Measurements from ENCODE around the gene NBPF1.
"Not testable (repeated sequence)": the region's sequence is repeated elsewhere in the genome, so short reads cannot be mapped to it uniquely, and the experiment has no call there.

The NBPF1 gene

DNA sequence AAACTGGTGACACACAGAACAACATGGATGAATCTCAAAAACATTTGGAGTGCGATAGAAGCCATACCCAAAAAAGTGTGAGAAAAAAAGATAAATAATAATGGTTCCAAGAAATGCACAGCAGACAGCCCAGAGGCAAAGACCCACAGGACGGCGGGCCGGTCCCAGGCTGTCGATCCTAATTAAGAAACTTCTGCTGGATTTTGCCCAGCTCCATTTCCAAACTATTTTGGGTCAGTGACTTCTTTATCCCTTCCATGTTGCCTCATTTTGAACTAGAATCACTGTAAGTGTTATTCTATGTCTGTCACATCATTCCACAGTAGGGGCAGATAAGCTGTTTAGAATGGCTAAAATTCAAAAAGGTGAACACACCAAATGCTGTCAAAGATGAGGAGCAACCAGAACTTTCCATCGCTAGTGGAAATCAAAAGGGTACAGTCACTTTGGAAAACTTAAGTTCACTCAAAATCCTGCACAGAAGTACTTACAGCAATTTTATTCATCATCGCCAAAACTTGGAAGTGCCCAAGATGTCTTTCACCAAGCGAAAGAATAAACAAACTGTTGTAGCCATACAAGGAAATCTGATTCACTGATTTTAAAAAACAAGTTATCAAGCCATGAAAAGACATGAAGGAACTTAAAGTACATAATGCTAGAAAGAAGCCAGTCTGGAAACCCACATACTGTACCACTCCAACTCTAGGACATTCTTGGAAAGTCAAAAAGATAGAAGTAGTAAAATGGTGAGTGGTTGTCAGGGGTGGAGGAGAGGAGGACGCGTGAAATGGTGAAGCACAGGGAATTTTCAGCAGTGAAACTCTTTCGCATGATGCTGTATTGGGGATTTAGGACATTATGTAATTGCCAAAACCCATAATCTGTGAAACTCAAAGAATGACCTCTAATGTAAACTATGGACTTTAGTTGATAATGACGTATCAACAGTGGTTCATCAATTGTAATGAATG lies 7.5 kb downstream of the NBPF1 start:
- no peak for DNase-seq

DNA sequence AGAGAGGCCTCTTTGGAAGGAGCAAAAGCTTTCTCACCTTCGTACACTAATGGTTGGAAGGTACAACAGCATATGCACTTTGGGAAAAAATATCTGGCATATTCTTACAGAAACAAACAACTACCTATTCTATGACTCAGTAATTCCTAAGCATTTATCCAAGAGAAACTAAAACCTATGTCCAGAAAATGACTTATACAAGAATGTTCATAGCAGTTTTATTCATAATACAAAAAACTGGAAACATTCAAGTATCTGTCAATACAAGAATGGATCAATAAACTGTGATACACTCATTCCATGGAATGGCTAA lies 8.2 kb downstream of the NBPF1 start:
- no peak for DNase-seq

DNA sequence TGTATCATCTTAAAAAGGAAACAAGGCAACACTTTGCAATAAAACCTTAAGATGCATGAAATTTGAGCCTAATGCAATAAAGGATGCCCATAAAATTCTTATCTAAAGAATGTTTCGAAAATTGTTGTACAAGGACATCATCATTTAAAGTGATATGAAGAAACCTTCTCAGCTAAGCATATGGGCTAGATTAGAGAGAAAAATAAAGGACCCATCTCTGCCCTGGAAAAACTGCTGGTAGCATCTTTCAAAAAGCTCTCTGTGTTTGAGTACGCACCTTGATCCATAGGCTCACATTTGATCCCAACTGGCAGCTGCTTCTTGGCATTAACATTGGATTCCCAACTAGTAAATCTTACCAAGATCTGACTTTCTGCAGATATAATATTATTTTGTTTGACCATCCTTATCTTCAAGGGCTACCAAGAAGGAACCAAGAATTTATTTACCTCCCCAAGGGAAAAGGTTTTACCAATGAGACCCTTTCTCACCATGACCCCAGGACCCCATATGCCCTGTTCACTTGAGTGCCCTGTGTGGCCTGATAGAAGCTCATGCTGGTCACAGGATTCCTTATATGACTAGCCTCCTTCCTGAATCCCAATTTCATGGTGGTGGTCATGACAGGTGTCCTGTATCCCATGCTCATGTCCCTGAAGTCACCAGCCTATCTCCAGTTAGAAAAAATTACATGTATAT lies 8.7 kb downstream of the NBPF1 start:
- not testable (repeated sequence) for DNase-seq

DNA sequence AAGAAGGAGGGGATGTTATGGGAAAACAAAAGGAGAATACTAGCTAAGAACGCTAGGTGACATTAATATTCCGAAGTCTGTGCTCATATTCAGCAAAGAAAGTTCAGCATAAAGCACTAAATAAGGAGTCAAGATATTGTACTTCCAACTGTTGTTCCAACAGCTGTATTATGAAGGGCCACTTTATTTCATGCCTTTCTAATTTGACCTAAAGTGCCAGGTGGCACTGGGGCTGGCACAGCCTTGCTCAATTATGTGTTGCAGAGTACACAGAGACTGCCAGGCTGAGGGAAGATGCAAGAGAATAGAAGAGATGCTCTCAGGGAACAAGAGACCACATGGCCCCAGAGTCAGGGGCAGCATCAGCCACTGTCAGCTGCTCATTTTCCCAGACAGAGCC lies 9.7 kb downstream of the NBPF1 start:
- not testable (repeated sequence) for DNase-seq

DNA sequence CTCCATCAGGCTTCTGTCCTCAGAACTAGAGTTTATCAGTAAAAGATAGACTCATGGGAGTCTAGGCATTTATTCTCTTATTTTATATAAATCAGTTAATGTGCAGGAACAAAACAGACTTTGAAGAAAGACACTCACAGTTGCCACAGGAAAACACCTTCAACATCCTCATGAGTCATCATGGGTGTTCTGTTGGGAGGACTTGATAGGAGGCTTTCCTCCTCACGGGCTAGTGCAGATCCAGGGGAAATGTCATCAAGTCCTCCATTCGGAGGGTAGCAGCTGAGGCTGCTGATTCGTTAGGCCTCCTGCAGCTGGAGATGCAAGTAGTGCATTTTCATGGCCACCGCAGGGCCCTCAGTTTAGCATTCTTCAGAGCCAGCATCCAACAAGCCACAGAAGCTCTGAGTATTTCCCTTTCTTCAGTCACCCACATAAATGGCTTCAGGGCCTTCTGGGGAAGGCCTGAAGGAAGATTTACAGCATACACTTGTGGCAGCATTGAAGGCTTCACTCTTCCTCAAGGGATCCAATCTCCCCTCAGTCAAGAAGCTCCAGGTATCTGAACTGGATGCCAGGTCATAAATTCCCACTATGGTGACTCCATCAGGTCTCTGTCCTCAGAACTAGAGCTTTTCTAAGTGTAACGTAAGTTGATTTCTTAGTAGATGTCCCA lies 10.9 kb downstream of the NBPF1 start:
- DNase-seq = not testable (repeated sequence)

GRCh38 chr1:16600855-16601786 lies 12.2 kb downstream of the NBPF1 start:
- not testable (repeated sequence) for DNase-seq

DNA sequence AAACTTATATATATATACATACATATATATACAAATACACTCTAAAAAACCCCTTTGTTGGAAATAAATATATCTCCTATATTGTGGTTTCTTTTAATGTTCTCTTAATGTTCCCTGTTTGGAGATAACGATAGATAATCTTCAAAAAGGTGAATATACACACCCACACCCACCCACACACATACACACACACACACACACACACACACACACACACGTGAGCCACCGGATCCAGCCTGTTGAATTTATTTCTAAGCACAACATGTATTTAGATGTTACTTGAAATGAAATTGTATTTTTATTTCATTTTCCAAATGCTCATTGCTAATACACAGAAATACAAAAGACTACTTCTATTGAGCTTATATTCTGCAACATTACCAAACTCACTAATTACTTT lies 14.0 kb downstream of the NBPF1 start:
- not testable (repeated sequence) for DNase-seq

GRCh38 chr1:16595216-16595615 lies 18.1 kb downstream of the NBPF1 start:
- DNase-seq = not testable (repeated sequence)

DNA sequence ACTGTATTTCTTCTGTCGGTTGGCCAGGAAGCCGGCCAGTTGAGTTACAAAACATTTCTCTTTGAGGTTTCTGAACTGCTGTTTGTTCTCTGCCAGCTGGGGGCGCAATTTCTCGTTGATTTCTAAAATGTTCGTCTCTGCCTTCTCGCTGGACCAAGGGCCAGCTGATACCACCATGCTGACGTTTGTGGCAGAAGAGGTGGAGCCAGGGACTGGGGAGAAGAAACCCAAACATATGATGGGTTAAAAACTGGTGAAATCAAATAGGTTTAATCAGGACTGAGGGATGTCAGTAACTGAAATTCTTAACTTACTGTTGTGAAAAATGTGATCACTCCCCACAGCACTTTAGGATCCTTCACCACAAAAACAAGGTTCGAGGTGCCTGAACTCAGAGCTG lies 21.5 kb downstream of the NBPF1 start:
- not testable (repeated sequence) for DNase-seq

DNA sequence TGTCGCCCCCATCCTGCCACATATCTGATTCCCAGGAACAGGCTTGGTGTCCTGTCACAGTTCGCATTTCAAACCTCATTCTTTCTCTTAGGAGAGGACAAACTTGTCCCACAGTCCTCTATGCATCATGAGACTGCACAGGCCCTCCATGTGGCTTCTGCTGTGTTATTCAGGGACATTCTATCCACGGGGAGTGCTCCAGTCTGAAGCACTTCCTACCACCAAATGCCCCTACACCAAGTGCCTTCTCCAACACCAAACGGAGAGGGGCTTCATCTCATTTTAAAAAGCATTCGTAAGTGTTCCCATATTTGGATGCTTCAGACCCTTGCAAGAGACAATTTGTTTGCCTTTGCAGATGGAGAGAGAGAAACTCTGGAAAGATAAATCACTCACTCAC lies 25.3 kb downstream of the NBPF1 start:
- DNase-seq = not testable (repeated sequence)

- not testable (repeated sequence) for DNase-seq
These were observed 25.7 kb downstream of the NBPF1 start for GRCh38 chr1:16587639-16588038.

DNA sequence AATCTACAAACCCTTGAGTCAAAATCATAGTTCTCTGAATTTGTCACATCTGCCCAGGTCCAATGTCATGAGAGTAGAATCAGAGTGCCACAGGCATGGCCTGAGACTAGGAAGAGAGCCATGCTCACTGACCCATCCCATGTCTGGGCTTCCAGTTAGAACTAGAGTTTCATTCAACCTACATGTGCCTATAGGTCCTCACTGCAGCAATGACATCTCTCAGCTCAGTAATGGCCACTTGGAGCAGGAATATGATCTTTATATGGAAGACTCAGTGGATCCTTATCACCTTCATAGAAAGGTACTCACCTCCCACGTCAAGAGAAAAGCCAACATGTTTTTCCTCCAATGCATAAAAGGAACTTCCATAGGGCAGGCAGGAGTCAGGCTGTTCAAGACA lies 48.0 kb downstream of the NBPF1 start:
- DNase-seq = not testable (repeated sequence)

DNA sequence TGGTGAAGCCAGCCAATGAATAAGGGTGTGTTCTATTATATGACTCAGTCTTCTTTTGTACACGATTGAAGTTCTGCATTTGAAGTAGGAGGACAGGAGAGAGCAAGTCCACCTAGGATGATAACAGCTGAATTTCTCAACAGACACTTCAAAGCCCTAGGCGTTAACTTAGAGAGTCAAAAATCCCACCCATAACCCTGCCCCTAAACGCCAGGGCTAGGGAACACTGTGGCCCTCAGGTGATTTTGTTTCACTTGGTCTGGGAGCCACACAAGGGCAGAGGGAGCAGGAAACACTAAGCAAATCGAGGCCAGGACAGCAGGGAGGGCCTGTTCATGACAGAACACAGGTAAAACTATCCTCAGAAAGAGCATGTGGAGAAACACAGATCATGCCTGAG lies 52.3 kb downstream of the NBPF1 start:
- DNase-seq = not testable (repeated sequence)

- DNase-seq = not testable (repeated sequence)
These were observed 52.9 kb downstream of the NBPF1 start for GRCh38 chr1:16560498-16560897.

GRCh38 chr1:16559688-16560087 lies 53.7 kb downstream of the NBPF1 start:
- DNase-seq = not testable (repeated sequence)

- DNase-seq = not testable (repeated sequence)
These were observed 56.3 kb downstream of the NBPF1 start for GRCh38 chr1:16557034-16557433.

GRCh38 chr1:16553244-16553643 lies 60.1 kb downstream of the NBPF1 start:
- DNase-seq = not testable (repeated sequence)

DNA sequence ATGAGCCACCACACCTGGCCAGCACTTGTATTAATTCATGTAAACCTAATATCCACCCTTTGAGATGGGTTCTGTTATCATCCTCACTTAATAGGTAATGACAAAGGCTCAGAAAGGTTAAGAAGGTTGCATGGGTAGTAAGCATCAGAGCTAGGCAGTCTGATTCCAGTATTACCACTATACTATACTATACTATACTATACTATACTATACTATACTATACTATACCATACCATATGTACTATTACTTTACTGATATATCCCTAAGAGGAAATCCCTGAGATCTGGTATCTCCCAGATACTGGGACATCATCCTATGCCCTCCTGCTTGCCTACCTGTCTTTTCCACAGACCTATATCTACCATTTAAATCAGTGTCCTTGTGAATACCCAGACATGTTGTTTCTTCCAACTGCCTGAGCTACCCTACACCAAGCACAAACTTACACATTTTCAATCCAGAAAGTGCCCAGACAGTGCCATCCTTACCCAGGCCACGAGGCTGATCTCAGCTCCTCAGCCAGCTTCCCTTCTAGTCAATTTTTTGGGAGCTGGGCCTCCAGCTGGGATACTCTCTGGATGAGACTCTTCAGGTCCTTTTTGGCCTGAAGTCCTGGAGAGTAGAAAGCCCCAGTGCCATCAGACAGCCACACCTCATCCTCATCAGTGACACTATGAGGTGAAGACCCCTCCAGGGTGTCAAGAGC lies 63.0 kb downstream of the NBPF1 start:
- not testable (repeated sequence) for DNase-seq

DNA sequence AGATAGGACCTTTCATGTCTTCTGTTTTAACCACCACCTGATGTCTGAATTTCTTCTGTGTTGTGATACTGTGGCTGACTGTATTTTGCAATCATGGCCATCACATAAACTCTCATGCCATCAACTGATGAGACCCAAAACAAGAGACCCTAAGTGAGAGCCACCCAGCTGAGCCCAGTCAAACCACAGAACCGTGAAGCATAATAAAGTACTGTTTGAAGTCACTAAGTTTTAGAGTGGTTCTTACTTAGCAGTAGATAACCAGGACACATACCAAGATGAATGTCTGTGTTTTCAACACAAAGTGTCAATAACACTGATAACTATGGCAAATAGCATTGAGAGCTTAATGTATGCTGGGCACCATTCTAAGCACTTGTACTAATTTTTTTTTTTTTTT lies 63.8 kb downstream of the NBPF1 start:
- not testable (repeated sequence) for DNase-seq

GRCh38 chr1:16547502-16548241 lies 65.7 kb downstream of the NBPF1 start:
- DNase-seq = not testable (repeated sequence)

DNA sequence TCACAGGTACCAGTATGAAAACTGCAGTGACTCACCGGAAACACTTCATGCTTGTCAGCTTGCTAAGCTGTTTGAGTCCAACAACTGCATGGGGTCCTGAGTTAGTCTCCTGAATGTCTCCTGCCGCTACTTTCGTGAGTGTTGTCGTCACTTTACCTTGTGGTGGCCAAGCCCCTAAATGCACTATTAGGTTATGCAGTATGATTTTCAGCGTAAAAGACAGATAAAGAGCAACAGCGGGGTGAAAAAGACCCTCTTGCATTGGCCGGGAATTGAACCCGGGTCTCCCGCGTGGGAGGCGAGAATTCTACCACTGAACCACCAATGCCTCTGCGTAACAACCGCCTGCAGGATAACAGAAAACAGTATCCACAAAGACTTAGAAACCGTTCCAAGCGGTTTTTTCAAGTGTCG lies 67.7 kb downstream of the NBPF1 start:
- not testable (repeated sequence) for DNase-seq
